ENCODE measurements around the gene CYS1.

The CYS1 gene

GRCh38 chr2:10043256-10043905, 36.8 kb downstream of the CYS1 start, which contains the start of gene KLF11:
Gene KLF11, plus strand, starts transcription at chr2:10043550. Its CDS starts 167 bp downstream, at chr2:10043717.
- peak within 1 kb of the TSS; percentile 57 to 69 for H3K4me3 ChIP-seq (replicated peaks in 1 of 2; ENCODE audit: low read depth in 2 of 2, low read length in 2 of 2)
- peak; percentile 82 to 96 for DNase-seq (ENCODE audit: low read depth in 2 of 2)
- no peak for TF ChIP-seq CTCF (IDR thresholded peaks at IDR 0.05; ENCODE audit: low read depth, low read length)

GRCh38 chr2:10042301-10043161, 37.7 kb downstream of the CYS1 start:
- no peak for TF ChIP-seq CTCF (IDR thresholded peaks at IDR 0.05; ENCODE audit: low read depth, low read length)
- H3K4me3 ChIP-seq (replicated peaks in 1 of 2; ENCODE audit: low read depth in 2 of 2, low read length in 2 of 2), result peak overlapping the region; percentile 36 to 43
- DNase-seq (ENCODE audit: low read depth in 2 of 2), result peak; percentile 70 to 90

GRCh38 chr2:10041711-10042110, 38.5 kb downstream of the CYS1 start:
- TF ChIP-seq CTCF (IDR thresholded peaks at IDR 0.05; ENCODE audit: low read depth, low read length), result no peak

GRCh38 chr2:10039658-10040410, 40.4 kb downstream of the CYS1 start:
- no peak overlapping the region for H3K4me3 ChIP-seq (replicated peaks in 1 of 2; ENCODE audit: low read depth in 2 of 2, low read length in 2 of 2)
- TF ChIP-seq CTCF (IDR thresholded peaks at IDR 0.05; ENCODE audit: low read depth, low read length), result no peak
- DNase-seq (ENCODE audit: low read depth in 2 of 2), result no peak

More at GRCh38 chr2:10041711-10042110, 38.5 kb downstream of the CYS1 start:
- DNase-seq (ENCODE audit: low read depth in 2 of 2), result no peak
- no peak overlapping the region for H3K4me3 ChIP-seq (replicated peaks in 1 of 2; ENCODE audit: low read depth in 2 of 2, low read length in 2 of 2)

GRCh38 chr2:10038716-10039115, 41.5 kb downstream of the CYS1 start:
- no peak for DNase-seq (ENCODE audit: low read depth in 2 of 2)
- no peak for TF ChIP-seq CTCF (IDR thresholded peaks at IDR 0.05; ENCODE audit: low read depth, low read length)
- no peak overlapping the region for H3K4me3 ChIP-seq (replicated peaks in 1 of 2; ENCODE audit: low read depth in 2 of 2, low read length in 2 of 2)

GRCh38 chr2:10038123-10038522, 42.1 kb downstream of the CYS1 start:
- no peak for TF ChIP-seq CTCF (IDR thresholded peaks at IDR 0.05; ENCODE audit: low read depth, low read length)
- no peak overlapping the region for H3K4me3 ChIP-seq (replicated peaks in 1 of 2; ENCODE audit: low read depth in 2 of 2, low read length in 2 of 2)
- no peak for DNase-seq (ENCODE audit: low read depth in 2 of 2)

Measured in cardiac fibroblast (primary cell).